Transverse colon (tissue), 4 donors: Measurements from ENCODE around the gene KAT7. TPM values are rescaled to one million over a fixed set of nuclear protein-coding genes. Genes with fewer than 3 reads are reported as not detected.

ENCODE experiments used
- DNase-seq: peaks from one replicate; pipeline ENCODE4 v3.0.0-alpha.2; 2019
- H3K27ac ChIP-seq, 4 donors: fragments of 200-600 bp; sonication (generic); 2 replicates each; pipeline ENCODE4 v1.5.1; 2016 to 2018; ENCODE audit warnings: inconsistent platforms in 4 of 4
- H3K27me3 ChIP-seq: fragments of 200-600 bp; sonication (generic); 2 replicates; pipeline ENCODE4 v1.5.1; 2017; ENCODE audit warnings: inconsistent platforms
- H3K36me3 ChIP-seq, 4 donors: fragments of 200-600 bp; sonication (generic); 2 replicates each; pipeline ENCODE4 v1.5.1; 2017 to 2019; ENCODE audit warnings: inconsistent platforms in 4 of 4
- H3K4me1 ChIP-seq, 4 donors: fragments of 200-600 bp; sonication (generic); 2 replicates each; pipeline ENCODE4 v1.5.1; 2017 to 2020; ENCODE audit warnings: inconsistent platforms in 4 of 4
- H3K4me3 ChIP-seq, 4 donors: fragments of 200-600 bp; sonication (generic); 1 replicate in 1 of 4; 2 replicates in 3 of 4; pipeline versions ENCODE4 v1.5.1 to v1.6.1; 2017 to 2019; ENCODE audit warnings: inconsistent platforms in 4 of 4
- H3K9me3 ChIP-seq, 2 donors: fragments of 200-600 bp; sonication (generic); 2 replicates each; pipeline ENCODE4 v1.5.1; 2017 to 2019; ENCODE audit warnings: inconsistent platforms in 2 of 2
- EP300 ChIP-seq: sonication (generic); formaldehyde crosslinking; IDR thresholded peaks from one replicate; pipeline ENCODE4 v1.6.1; 2017; ENCODE audit warnings: antibody characterized with exemption, low read depth
- POLR2A ChIP-seq: fragments of 450-650 bp; IDR thresholded peaks from one replicate; pipeline ENCODE4 v1.6.1; 2016; ENCODE audit warnings: antibody characterized with exemption, mild to moderate bottlenecking, moderate library complexity
- POLR2AphosphoS5 ChIP-seq, 3 donors: sonication (generic); formaldehyde crosslinking; IDR thresholded peaks; one replicate each; pipeline ENCODE4 v1.6.1; 2016; ENCODE audit warnings: antibody characterized with exemption in 3 of 3
- WGBS, 2 donors: methylation state at CpG; one replicate each; pipeline ENCODE4 v1.1.5; 2018; ENCODE audit warnings: low coverage in 1 of 2; 5-methylcytosine and 5-hydroxymethylcytosine counted together
- in situ Hi-C, 4 donors: fragments of 200-750 bp; cut with MboI; loops; one replicate each; pipeline versions ENCODE4 v1.15.0 to v1.15.1; 2017; ENCODE audit warnings: low sequenced_read_pairs in 3 of 4, low pct_ligation_motif_present in 1 of 4, low pct_unique_long_range_greater_than_20kb in 1 of 4
- intact Hi-C: fragments of 100-400 bp; cut with DNase I; formaldehyde crosslinking; loops from one replicate; pipeline ENCODE4 v1.15.1; 2023; ENCODE audit warnings: low total_unique reads
- total RNA-seq, 4 donors: library from RNA; depleted of rRNA; stranded (reverse); fragments of >200 nt; gene quantifications; one replicate each; pipeline ENCODE4 v1.1.0, GENCODE V29; 2016
- TF ChIP-seq, protein P1 (sequence below), 5 experiments: fragments of 200-600 bp in 3 of 5; fragments of 450-650 bp in 2 of 5; sonication (generic) in 3 of 5; IDR thresholded peaks; 1 replicate in 2 of 5; 2 replicates in 3 of 5; pipeline ENCODE4 v1.5.1; 2016 to 2017; ENCODE audit warnings: antibody characterized with exemption in 5 of 5, inconsistent platforms in 3 of 5, mild to moderate bottlenecking in 2 of 5, moderate library complexity in 1 of 5

Gene KAT7
- total RNA-seq, 4 donors from 2014 or later, result 21.3 to 54.2 (median 32.8) TPM

GRCh38 chr17:49819651-49820050 lies 31.2 kb downstream of the KAT7 start:
- Histone ChIP-seq H3K27ac (no peak overlapping the region), H3K9me3 (no peaks in the 10 kb centered on the region), H3K27me3 (no peaks in the 10 kb centered on the region), H3K4me1 (peaks cover 3 to 40% (median 17%) of the 10 kb centered on the region in 4 donors), H3K36me3 (peaks cover 0 to 59% (median 23%) of the 10 kb centered on the region in 4 donors), H3K4me3 (no peak overlapping the region)
- intact Hi-C loops, result no loop called here
- no peak for DNase-seq
- TF ChIP-seq EP300 (no peak), POLR2AphosphoS5 (IDR thresholded peaks at IDR 0.05) (no peak), POLR2A (no peak)
- TF ChIP-seq, protein P1, sequence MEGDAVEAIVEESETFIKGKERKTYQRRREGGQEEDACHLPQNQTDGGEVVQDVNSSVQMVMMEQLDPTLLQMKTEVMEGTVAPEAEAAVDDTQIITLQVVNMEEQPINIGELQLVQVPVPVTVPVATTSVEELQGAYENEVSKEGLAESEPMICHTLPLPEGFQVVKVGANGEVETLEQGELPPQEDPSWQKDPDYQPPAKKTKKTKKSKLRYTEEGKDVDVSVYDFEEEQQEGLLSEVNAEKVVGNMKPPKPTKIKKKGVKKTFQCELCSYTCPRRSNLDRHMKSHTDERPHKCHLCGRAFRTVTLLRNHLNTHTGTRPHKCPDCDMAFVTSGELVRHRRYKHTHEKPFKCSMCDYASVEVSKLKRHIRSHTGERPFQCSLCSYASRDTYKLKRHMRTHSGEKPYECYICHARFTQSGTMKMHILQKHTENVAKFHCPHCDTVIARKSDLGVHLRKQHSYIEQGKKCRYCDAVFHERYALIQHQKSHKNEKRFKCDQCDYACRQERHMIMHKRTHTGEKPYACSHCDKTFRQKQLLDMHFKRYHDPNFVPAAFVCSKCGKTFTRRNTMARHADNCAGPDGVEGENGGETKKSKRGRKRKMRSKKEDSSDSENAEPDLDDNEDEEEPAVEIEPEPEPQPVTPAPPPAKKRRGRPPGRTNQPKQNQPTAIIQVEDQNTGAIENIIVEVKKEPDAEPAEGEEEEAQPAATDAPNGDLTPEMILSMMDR (IDR thresholded peaks at IDR 0.05), result no peak
- in situ Hi-C loops, result no loop called here
- 91 to 93% methylated on average over 2 of the region's 2 CpGs for WGBS, 2 donors

- H3K27me3 ChIP-seq, result no peaks in the 10 kb centered on the region
- intact Hi-C loops (no loop called here), in situ Hi-C loops (no loop called here)
- no peak overlapping the region for H3K4me3 ChIP-seq
- WGBS, 2 donors, result 45 to 52% methylated on average over 1 of the region's 1 CpG
- no peak for DNase-seq
- TF ChIP-seq POLR2A (no peak), POLR2AphosphoS5 (IDR thresholded peaks at IDR 0.05) (no peak), EP300 (no peak)
- TF ChIP-seq, protein P1 (IDR thresholded peaks at IDR 0.05), result no peak
- peaks cover 0 to 58% (median 25%) of the 10 kb centered on the region in 4 donors for H3K36me3 ChIP-seq
- H3K4me1 ChIP-seq, result peaks cover 3 to 30% (median 15%) of the 10 kb centered on the region in 4 donors
- no peak overlapping the region for H3K27ac ChIP-seq
- H3K9me3 ChIP-seq, result no peaks in the 10 kb centered on the region
Observed at GRCh38 chr17:49820773-49821172, 32.3 kb downstream of the KAT7 start.

- H3K27ac ChIP-seq, result no peak overlapping the region
- 86 to 96% methylated on average over 1 to 2 of the region's 2 CpGs for WGBS, 2 donors
Observed at GRCh38 chr17:49821466-49821865, 33.0 kb downstream of the KAT7 start.

DNA sequence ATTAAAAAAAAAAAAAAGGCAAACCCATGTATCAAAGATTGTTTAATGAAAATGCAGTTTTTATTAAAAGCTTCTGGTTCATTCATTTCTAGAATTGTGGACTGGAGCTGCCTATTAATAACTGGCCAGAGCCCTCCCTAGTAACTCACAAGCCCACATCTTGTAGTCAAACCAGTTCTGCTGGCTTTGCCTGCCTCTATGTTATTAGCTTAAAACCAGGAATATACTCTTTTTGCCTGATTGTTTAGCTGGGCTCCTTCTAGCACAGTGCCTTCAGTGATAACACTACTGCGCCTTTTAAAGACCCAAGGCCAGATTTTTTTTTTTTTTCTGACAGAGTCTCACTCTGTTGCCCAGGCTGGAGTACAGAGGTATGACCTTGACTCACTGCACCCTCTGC lies 33.4 kb downstream of the KAT7 start:
- DNase-seq, result no peak
- TF ChIP-seq POLR2A (no peak), EP300 (no peak), POLR2AphosphoS5 (IDR thresholded peaks at IDR 0.05) (no peak)
- TF ChIP-seq, protein P1 (IDR thresholded peaks at IDR 0.05), result no peak
- no peaks in the 10 kb centered on the region for H3K27me3 ChIP-seq
- intact Hi-C loops, result no loop called here
- WGBS, 2 donors, result 86% methylated on average over 1 of the region's 1 CpG; no CpG with 5 or more reads in 1 of the 2 donors
- H3K4me1 ChIP-seq, result peaks cover 3 to 25% (median 15%) of the 10 kb centered on the region in 4 donors
- in situ Hi-C loops, result no loop called here
- H3K4me3 ChIP-seq, result no peak overlapping the region
- peak overlapping the region in 1 of 4 donors; percentile 22 for H3K27ac ChIP-seq
- peaks cover 0 to 58% (median 27%) of the 10 kb centered on the region in 4 donors for H3K36me3 ChIP-seq
- H3K9me3 ChIP-seq, result no peaks in the 10 kb centered on the region

More at GRCh38 chr17:49821466-49821865, 33.0 kb downstream of the KAT7 start:
- intact Hi-C loops, result no loop called here
- DNase-seq, result no peak
- in situ Hi-C loops, result no loop called here
- peaks cover 3 to 25% (median 15%) of the 10 kb centered on the region in 4 donors for H3K4me1 ChIP-seq
- H3K36me3 ChIP-seq, result peaks cover 0 to 58% (median 27%) of the 10 kb centered on the region in 4 donors
- H3K4me3 ChIP-seq, result no peak overlapping the region
- H3K27me3 ChIP-seq, result no peaks in the 10 kb centered on the region
- H3K9me3 ChIP-seq, result no peaks in the 10 kb centered on the region
- TF ChIP-seq POLR2A, result no peak
- no peak for TF ChIP-seq EP300
- TF ChIP-seq, protein P1 (IDR thresholded peaks at IDR 0.05), result no peak
- TF ChIP-seq POLR2AphosphoS5 (IDR thresholded peaks at IDR 0.05), result no peak
